HEK293 (cell line): ENCODE data around the gene FXYD1.
"Not testable (repeated sequence)": the region's sequence is repeated elsewhere in the genome, so short reads cannot be mapped to it uniquely, and the experiment has no call there.

Source experiments
- CTCF ChIA-PET: fragments of 350-600 bp; formaldehyde crosslinking; extraction: SDS; loops from one replicate; lab custom pipeline; 2021; ENCODE audit warnings: antibody characterized with exemption; lab: Yijun Ruan, JAX
- POLR2A ChIA-PET: fragments of 300-600 bp; formaldehyde crosslinking; extraction: SDS; loops from one replicate; lab custom pipeline; 2020; ENCODE audit warnings: antibody characterized with exemption, inconsistent platforms; lab: Yijun Ruan, JAX
- H3K27ac ChIP-seq: fragments of 200-500 bp; sonication (Bioruptor generic); 2 replicates; pipeline ENCODE4 v1.5.1; 2014; ENCODE audit warnings: low read depth, low read length, control low read depth, inconsistent platforms; ENCODE audit errors: extremely low read depth
- H3K36me3 ChIP-seq, 2 experiments: fragments of 200-500 bp in 1 of 2; sonication (Bioruptor generic) in 1 of 2; 1 replicate in 1 of 2; 2 replicates in 1 of 2; pipeline ENCODE4 v1.5.1; 2014 to 2017; ENCODE audit warnings: inconsistent platforms in 2 of 2, low read length in 2 of 2; ENCODE audit not compliant: control insufficient read depth in 2 of 2, insufficient read depth in 1 of 2
- H3K4me1 ChIP-seq: fragments of 200-500 bp; sonication (Bioruptor generic); 2 replicates; pipeline ENCODE4 v1.5.1; 2014; ENCODE audit warnings: mild to moderate bottlenecking, low read length, inconsistent platforms; ENCODE audit not compliant: control insufficient read depth, insufficient read depth
- H3K4me3 ChIP-seq: 2 replicates; pipeline ENCODE4 v1.5.1; 2011; ENCODE audit warnings: low read depth, mild to moderate bottlenecking, control low read depth, low read length, moderate library complexity
- H3K9me3 ChIP-seq: fragments of 200-500 bp; sonication (Bioruptor generic); 2 replicates; pipeline ENCODE4 v1.5.1; 2014; ENCODE audit warnings: low read depth, low read length, inconsistent platforms; ENCODE audit not compliant: control insufficient read depth, insufficient read depth
- ZNF19 ChIP-seq: fragments of 450-650 bp; formaldehyde crosslinking; IDR thresholded peaks from 2 replicates; pipeline ENCODE4; 2016; ENCODE audit warnings: missing biosample characterization, missing genetic modification characterization, low read depth
- ZNF354C ChIP-seq: fragments of 450-650 bp; formaldehyde crosslinking; IDR thresholded peaks from 2 replicates; pipeline ENCODE4 v1.5.1; 2016; ENCODE audit warnings: missing biosample characterization, missing genetic modification characterization, low read depth, borderline replicate concordance
- ZNF791 ChIP-seq: fragments of 450-650 bp; formaldehyde crosslinking; IDR thresholded peaks from 2 replicates; pipeline ENCODE4 v1.5.1; 2016; ENCODE audit warnings: missing biosample characterization, missing genetic modification characterization
- ZSCAN16 ChIP-seq: fragments of 450-650 bp; formaldehyde crosslinking; IDR thresholded peaks from 2 replicates; pipeline ENCODE4 v1.5.1; 2016; ENCODE audit warnings: missing biosample characterization, missing genetic modification characterization
- TF ChIP-seq, protein P1 (sequence below): fragments of 450-650 bp; formaldehyde crosslinking; IDR thresholded peaks from 2 replicates; pipeline ENCODE4 v1.5.1; 2016; ENCODE audit warnings: missing biosample characterization, missing genetic modification characterization
- TF ChIP-seq, protein P2 (sequence below): fragments of 450-650 bp; formaldehyde crosslinking; IDR thresholded peaks from 2 replicates; pipeline ENCODE4 v1.5.1; 2017; ENCODE audit warnings: missing biosample characterization, missing genetic modification characterization
- TF ChIP-seq, protein P3 (sequence below): fragments of 450-650 bp; formaldehyde crosslinking; IDR thresholded peaks from 2 replicates; pipeline ENCODE4; 2016; ENCODE audit warnings: missing biosample characterization, missing genetic modification characterization
- TF ChIP-seq, protein P4 (sequence below): fragments of 450-650 bp; formaldehyde crosslinking; IDR thresholded peaks from 2 replicates; pipeline ENCODE4 v1.5.1; 2017; ENCODE audit warnings: missing biosample characterization, missing genetic modification characterization

FXYD1 gene

DNA sequence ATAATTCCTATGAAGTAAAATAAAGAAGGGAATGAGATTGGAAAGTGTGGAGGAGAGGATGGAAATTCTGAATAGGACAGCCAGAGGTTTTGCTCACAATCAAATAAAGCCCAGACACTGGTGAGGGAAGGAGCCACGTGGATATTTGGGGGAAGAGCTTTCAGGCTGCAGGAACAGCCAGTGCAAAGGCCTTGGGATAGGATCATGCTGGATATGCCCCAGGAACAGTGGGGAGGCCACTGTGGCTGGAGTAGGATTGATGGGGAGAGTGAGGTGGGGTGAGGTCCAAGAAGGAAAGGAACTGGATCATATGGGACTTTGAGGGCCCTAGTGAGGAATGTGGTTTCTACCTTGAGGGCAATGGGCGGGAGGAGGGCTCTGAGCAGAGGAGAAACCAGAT is 11.8 kb downstream of the FXYD1 start (continued):
- TF ChIP-seq, protein P1, sequence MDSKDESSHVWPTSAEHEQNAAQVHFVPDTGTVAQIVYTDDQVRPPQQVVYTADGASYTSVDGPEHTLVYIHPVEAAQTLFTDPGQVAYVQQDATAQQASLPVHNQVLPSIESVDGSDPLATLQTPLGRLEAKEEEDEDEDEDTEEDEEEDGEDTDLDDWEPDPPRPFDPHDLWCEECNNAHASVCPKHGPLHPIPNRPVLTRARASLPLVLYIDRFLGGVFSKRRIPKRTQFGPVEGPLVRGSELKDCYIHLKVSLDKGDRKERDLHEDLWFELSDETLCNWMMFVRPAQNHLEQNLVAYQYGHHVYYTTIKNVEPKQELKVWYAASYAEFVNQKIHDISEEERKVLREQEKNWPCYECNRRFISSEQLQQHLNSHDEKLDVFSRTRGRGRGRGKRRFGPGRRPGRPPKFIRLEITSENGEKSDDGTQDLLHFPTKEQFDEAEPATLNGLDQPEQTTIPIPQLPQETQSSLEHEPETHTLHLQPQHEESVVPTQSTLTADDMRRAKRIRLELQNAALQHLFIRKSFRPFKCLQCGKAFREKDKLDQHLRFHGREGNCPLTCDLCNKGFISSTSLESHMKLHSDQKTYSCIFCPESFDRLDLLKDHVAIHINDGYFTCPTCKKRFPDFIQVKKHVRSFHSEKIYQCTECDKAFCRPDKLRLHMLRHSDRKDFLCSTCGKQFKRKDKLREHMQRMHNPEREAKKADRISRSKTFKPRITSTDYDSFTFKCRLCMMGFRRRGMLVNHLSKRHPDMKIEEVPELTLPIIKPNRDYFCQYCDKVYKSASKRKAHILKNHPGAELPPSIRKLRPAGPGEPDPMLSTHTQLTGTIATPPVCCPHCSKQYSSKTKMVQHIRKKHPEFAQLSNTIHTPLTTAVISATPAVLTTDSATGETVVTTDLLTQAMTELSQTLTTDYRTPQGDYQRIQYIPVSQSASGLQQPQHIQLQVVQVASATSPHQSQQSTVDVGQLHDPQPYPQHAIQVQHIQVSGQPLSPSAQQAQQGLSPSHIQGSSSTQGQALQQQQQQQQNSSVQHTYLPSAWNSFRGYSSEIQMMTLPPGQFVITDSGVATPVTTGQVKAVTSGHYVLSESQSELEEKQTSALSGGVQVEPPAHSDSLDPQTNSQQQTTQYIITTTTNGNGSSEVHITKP (tag by site-specific recombination) = peak; percentile 97
- TF ChIP-seq, protein P2, sequence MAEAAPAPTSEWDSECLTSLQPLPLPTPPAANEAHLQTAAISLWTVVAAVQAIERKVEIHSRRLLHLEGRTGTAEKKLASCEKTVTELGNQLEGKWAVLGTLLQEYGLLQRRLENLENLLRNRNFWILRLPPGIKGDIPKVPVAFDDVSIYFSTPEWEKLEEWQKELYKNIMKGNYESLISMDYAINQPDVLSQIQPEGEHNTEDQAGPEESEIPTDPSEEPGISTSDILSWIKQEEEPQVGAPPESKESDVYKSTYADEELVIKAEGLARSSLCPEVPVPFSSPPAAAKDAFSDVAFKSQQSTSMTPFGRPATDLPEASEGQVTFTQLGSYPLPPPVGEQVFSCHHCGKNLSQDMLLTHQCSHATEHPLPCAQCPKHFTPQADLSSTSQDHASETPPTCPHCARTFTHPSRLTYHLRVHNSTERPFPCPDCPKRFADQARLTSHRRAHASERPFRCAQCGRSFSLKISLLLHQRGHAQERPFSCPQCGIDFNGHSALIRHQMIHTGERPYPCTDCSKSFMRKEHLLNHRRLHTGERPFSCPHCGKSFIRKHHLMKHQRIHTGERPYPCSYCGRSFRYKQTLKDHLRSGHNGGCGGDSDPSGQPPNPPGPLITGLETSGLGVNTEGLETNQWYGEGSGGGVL (tag by site-specific recombination) = no peak
- TF ChIP-seq, all 188 proteins: peak for 2

DNA sequence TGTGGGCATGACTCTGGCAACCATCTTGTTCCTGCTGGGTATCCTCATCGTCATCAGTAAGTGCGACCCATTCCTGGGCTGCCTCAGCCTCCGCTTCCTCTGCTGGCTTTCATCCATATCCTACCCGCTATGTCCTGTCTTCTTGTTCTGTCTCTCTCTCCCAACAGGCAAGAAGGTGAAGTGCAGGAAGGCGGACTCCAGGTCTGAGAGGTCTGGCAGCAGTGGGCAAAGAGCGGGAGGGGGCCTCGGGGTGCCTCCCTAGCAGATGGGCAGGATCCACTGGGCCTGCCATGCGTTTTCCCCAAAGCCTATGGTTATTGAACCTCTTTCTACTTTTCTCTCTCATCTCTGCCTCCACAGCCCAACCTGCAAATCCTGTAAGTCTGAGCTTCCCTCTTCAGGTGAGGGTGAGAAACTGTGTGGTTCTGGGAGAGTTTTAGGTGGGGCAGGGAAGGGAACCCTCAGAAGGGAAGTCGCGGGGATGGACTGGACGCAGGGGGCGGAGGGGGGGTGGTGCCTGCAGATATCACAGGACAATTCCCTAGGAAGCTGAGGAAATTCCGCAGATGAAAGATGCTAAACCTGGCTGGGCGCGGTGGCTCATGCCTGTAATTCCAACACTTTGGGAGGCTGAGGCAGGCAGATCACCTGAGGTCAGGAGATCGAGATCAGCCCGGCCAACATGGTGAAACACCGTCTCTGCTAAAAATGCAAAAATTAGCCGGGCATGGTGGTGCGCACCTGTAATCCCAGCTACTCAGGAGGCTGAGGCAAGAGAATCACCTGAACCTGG is 12.8 kb downstream of the FXYD1 start:
- no peak for TF ChIP-seq ZNF791
- TF ChIP-seq, protein P3, sequence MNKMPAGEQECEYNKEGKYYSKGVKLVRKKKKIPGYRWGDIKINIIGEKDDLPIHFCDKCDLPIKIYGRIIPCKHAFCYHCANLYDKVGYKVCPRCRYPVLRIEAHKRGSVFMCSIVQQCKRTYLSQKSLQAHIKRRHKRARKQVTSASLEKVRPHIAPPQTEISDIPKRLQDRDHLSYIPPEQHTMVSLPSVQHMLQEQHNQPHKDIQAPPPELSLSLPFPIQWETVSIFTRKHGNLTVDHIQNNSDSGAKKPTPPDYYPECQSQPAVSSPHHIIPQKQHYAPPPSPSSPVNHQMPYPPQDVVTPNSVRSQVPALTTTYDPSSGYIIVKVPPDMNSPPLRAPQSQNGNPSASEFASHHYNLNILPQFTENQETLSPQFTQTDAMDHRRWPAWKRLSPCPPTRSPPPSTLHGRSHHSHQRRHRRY = no peak
- TF ChIP-seq, protein P4, sequence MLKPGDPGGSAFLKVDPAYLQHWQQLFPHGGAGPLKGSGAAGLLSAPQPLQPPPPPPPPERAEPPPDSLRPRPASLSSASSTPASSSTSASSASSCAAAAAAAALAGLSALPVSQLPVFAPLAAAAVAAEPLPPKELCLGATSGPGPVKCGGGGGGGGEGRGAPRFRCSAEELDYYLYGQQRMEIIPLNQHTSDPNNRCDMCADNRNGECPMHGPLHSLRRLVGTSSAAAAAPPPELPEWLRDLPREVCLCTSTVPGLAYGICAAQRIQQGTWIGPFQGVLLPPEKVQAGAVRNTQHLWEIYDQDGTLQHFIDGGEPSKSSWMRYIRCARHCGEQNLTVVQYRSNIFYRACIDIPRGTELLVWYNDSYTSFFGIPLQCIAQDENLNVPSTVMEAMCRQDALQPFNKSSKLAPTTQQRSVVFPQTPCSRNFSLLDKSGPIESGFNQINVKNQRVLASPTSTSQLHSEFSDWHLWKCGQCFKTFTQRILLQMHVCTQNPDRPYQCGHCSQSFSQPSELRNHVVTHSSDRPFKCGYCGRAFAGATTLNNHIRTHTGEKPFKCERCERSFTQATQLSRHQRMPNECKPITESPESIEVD (tag by site-specific recombination) = no peak
- TF ChIP-seq ZNF19 = no peak
- TF ChIP-seq ZNF354C (tag by site-specific recombination) = no peak
- Histone ChIP-seq H3K36me3 (no peaks in the 10 kb centered on the region; a peak in 1 of 3 replicates), H3K4me1 (peaks cover 24% of the 10 kb centered on the region), H3K9me3 (no peaks in the 10 kb centered on the region), H3K27ac (no peak overlapping the region), H3K4me3 (no peak overlapping the region)
- ChIA-PET CTCF (interaction anchor here (0.6 to 5.9 kb wide), 8 partner anchors 9 to 966 kb away, joined by 3 to 82 read pairs (median 6); partner anchors contain the start of genes FXYD7 and LGI4), POLR2A (interaction anchor here (0.6 to 1.8 kb wide), 3 partner anchors 10 to 113 kb away, joined by 3 to 4 read pairs (median 4); no protein-coding TSS in a partner anchor)

DNA sequence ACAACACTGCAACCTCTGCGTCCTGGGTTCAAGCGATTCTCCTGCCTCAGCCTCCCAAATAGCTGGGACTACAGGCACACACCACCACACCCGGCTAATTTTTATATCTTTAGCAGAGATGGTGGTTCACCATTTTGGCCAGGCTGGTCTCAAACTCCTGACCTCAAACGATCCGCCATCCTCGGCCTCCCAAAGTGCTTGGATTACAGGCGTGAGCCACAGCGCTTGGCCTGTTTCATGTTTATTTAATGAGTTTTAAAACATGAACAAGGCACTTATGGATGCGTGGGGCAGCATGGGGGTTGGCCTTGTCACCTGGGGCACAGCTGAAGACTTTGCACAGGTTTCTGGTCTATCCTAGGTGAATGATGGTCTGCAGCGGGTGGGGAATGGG is 14.5 kb downstream of the FXYD1 start:
- POLR2A ChIA-PET = interaction anchor here (1.8 to 2.7 kb wide), 2 partner anchors 12 to 111 kb away, joined by 4 to 25 read pairs; no protein-coding TSS in a partner anchor
- H3K36me3 ChIP-seq = peaks cover 9 to 15% of the 10 kb centered on the region in 2 experiments
- peaks cover 24% of the 10 kb centered on the region for H3K4me1 ChIP-seq
- not testable (repeated sequence) for H3K4me3 ChIP-seq, H3K27ac ChIP-seq, H3K9me3 ChIP-seq
- peak; percentile 69; the same call in 1 of the 2 replicates for TF ChIP-seq ZSCAN16 (tag by site-specific recombination)
- CTCF ChIA-PET = interaction anchor here (0.6 to 5.9 kb wide), 14 partner anchors 8 to 713 kb away, joined by 3 to 82 read pairs (median 3); partner anchors contain the start of genes FXYD7 and LGI4
